ENCODE results near the gene ACKR1. TPM values are rescaled to one million over a fixed set of nuclear protein-coding genes. Genes with fewer than 3 reads are reported as not detected.
A peak's percentile ranks its signal among the peaks of the same experiment; 100 is the strongest.

Gene ACKR1
- total RNA-seq, 5 donors from 2014 or later (not counting 1 experiment from before 2014, with no cell fraction given) = 0.20 to 0.28 TPM; not detected in 3

DNA sequence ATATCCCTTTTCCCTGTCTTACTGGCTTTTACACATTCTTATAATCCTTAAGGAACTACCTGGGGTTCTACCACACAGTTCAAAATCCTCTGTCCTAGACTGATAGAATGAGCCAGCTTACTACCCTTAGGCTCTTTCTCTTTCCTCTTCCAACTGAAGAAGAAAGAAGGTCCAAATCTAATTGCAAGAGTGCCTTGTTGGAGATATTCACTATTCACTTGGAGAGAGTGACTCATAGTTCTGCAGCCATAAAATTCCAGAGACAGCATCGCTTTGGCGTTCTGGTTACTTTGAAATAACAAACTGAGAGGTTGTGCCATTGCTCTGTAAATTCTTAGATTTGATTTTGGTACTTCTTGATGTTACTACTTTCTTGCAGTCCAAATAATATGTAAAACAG lies 29.1 kb upstream of the ACKR1 start:
- peaks cover 0 to 5% (median 0%) of the 10 kb centered on the region in 3 donors for H3K9me3 Mint-ChIP-seq
- H3K4me3 Mint-ChIP-seq = no peak overlapping the region
- peaks cover 59 to 66% of the 10 kb centered on the region in 2 donors for H3K27me3 Mint-ChIP-seq
- Histone ChIP-seq H3K4me3 (ENCODE audit: control insufficient read depth in 1 of 2, extremely low read depth in 1 of 2, low read length in 1 of 2) (no peak overlapping the region), H3K36me3 (ENCODE audit: control insufficient read depth in 2 of 2, extremely low read depth in 1 of 2, insufficient read depth in 1 of 2, low read length in 1 of 2) (no peaks in the 10 kb centered on the region), H3K27me3 (replicated peaks in 1 of 2; ENCODE audit: control insufficient read depth in 2 of 2, extremely low read depth in 1 of 2, insufficient read depth in 2 of 2, low read length in 1 of 2) (peaks cover 11 to 30% of the 10 kb centered on the region in 2 experiments), H3K27ac (ENCODE audit: low read length) (no peak overlapping the region), H3K4me1 (ENCODE audit: control insufficient read depth in 1 of 2, extremely low read depth in 1 of 2, insufficient read depth in 2 of 2, low read length in 2 of 2) (no peaks in the 10 kb centered on the region), H3K9me3 (no peaks in the 10 kb centered on the region)
- ATAC-seq (replicated peaks in 1 of 4) (no peak), DNase-seq (no peak)
- WGBS (ENCODE audit: insufficient coverage) = no CpG with 5 or more reads among the region's 2 CpGs
- H3K4me1 Mint-ChIP-seq = peaks cover 3 to 6% (median 6%) of the 10 kb centered on the region in 3 donors
- H3K36me3 Mint-ChIP-seq = no peaks in the 10 kb centered on the region
- H3K27ac Mint-ChIP-seq = no peak overlapping the region
- ChIA-PET POLR2A (no interaction called here), CTCF (no interaction called here)

GRCh38 chr1:159177272-159177907 lies 27.3 kb upstream of the ACKR1 start:
- H3K27me3 Mint-ChIP-seq = peaks cover 62 to 68% of the 10 kb centered on the region in 2 donors
- WGBS (ENCODE audit: insufficient coverage) = 6% methylated on average over 2 of the region's 3 CpGs
- Histone ChIP-seq H3K4me1 (ENCODE audit: control insufficient read depth in 1 of 2, extremely low read depth in 1 of 2, insufficient read depth in 2 of 2, low read length in 2 of 2) (no peaks in the 10 kb centered on the region), H3K9me3 (no peaks in the 10 kb centered on the region), H3K36me3 (ENCODE audit: control insufficient read depth in 2 of 2, extremely low read depth in 1 of 2, insufficient read depth in 1 of 2, low read length in 1 of 2) (no peaks in the 10 kb centered on the region), H3K27ac (ENCODE audit: low read length) (no peak overlapping the region), H3K4me3 (ENCODE audit: control insufficient read depth in 1 of 2, extremely low read depth in 1 of 2, low read length in 1 of 2) (no peak overlapping the region), H3K27me3 (replicated peaks in 1 of 2; ENCODE audit: control insufficient read depth in 2 of 2, extremely low read depth in 1 of 2, insufficient read depth in 2 of 2, low read length in 1 of 2) (peaks cover 6 to 20% of the 10 kb centered on the region in 2 experiments)
- no peak overlapping the region for H3K4me3 Mint-ChIP-seq
- CTCF ChIA-PET = interaction anchor here in 1 of 2 donors (0.7 kb wide), 1 partner anchor 45 kb away, joined by 3 read pairs; no protein-coding TSS in a partner anchor
- POLR2A ChIA-PET = interaction anchor here in 1 of 2 donors (0.6 kb wide), 1 partner anchor 872 kb away, joined by 3 read pairs; no protein-coding TSS in a partner anchor
- H3K9me3 Mint-ChIP-seq = peaks cover 0 to 5% (median 0%) of the 10 kb centered on the region in 3 donors
- no peak overlapping the region for H3K27ac Mint-ChIP-seq
- ATAC-seq (replicated peaks in 1 of 4) (no peak), DNase-seq (peak in 10 of 35 experiments; percentile 3 to 45 (median 12))
- H3K36me3 Mint-ChIP-seq = no peaks in the 10 kb centered on the region
- H3K4me1 Mint-ChIP-seq = no peaks in the 10 kb centered on the region

GRCh38 chr1:159179906-159180305 lies 24.8 kb upstream of the ACKR1 start:
- Mint-ChIP-seq H3K27ac (no peak overlapping the region), H3K9me3 (peaks cover 0 to 5% (median 0%) of the 10 kb centered on the region in 3 donors), H3K4me1 (no peaks in the 10 kb centered on the region), H3K36me3 (no peaks in the 10 kb centered on the region), H3K27me3 (peaks cover 47 to 52% of the 10 kb centered on the region in 2 donors), H3K4me3 (no peak overlapping the region)
- Histone ChIP-seq H3K4me3 (ENCODE audit: control insufficient read depth in 1 of 2, extremely low read depth in 1 of 2, low read length in 1 of 2) (no peak overlapping the region), H3K27me3 (replicated peaks in 1 of 2; ENCODE audit: control insufficient read depth in 2 of 2, extremely low read depth in 1 of 2, insufficient read depth in 2 of 2, low read length in 1 of 2) (peaks cover 4 to 8% of the 10 kb centered on the region in 2 experiments), H3K36me3 (ENCODE audit: control insufficient read depth in 2 of 2, extremely low read depth in 1 of 2, insufficient read depth in 1 of 2, low read length in 1 of 2) (no peaks in the 10 kb centered on the region), H3K27ac (ENCODE audit: low read length) (no peak overlapping the region), H3K9me3 (no peaks in the 10 kb centered on the region), H3K4me1 (ENCODE audit: control insufficient read depth in 1 of 2, extremely low read depth in 1 of 2, insufficient read depth in 2 of 2, low read length in 2 of 2) (no peaks in the 10 kb centered on the region)
- POLR2A ChIA-PET = no interaction called here
- CTCF ChIA-PET = interaction anchor here in 1 of 2 donors (0.6 kb wide), 1 partner anchor 20 kb away, joined by 4 read pairs; no protein-coding TSS in a partner anchor
- DNase-seq (no peak), ATAC-seq (replicated peaks in 1 of 4) (no peak)

DNA sequence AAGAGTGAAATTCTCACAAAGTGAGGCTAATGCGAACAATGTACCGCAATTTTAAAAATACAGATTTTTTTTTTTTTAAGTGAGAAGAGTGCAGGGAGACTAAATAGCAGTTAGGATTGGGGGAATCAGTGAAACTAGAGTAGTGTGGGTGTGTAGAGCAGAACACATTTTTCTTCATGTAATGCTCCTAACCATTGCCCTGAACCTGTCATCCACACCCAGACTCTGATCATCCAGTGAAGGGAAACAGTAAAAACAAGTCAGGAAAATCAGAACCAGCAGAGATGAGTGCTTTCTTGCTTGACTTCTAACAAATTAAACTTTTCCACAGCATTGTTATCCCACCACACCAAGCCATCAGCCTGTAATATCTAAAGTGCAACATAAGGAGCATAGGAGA lies 24.2 kb upstream of the ACKR1 start:
- ATAC-seq (replicated peaks in 1 of 4) (no peak), DNase-seq (no peak)
- no peak overlapping the region for H3K4me3 Mint-ChIP-seq
- peaks cover 0 to 5% (median 0%) of the 10 kb centered on the region in 3 donors for H3K9me3 Mint-ChIP-seq
- no peak overlapping the region for H3K4me3 ChIP-seq (ENCODE audit: control insufficient read depth in 1 of 2, extremely low read depth in 1 of 2, low read length in 1 of 2)
- POLR2A ChIA-PET = no interaction called here
- H3K9me3 ChIP-seq = no peaks in the 10 kb centered on the region
- H3K27me3 Mint-ChIP-seq = peaks cover 44 to 48% of the 10 kb centered on the region in 2 donors
- H3K27ac ChIP-seq (ENCODE audit: low read length) = no peak overlapping the region
- CTCF ChIA-PET = no interaction called here
- no peaks in the 10 kb centered on the region for H3K4me1 ChIP-seq (ENCODE audit: control insufficient read depth in 1 of 2, extremely low read depth in 1 of 2, insufficient read depth in 2 of 2, low read length in 2 of 2)
- no peak overlapping the region for H3K27ac Mint-ChIP-seq
- WGBS (ENCODE audit: insufficient coverage) = no CpG with 5 or more reads among the region's 2 CpGs
- peaks cover 4 to 8% of the 10 kb centered on the region in 2 experiments for H3K27me3 ChIP-seq (replicated peaks in 1 of 2; ENCODE audit: control insufficient read depth in 2 of 2, extremely low read depth in 1 of 2, insufficient read depth in 2 of 2, low read length in 1 of 2)
- no peaks in the 10 kb centered on the region for H3K4me1 Mint-ChIP-seq
- no peaks in the 10 kb centered on the region for H3K36me3 ChIP-seq (ENCODE audit: control insufficient read depth in 2 of 2, extremely low read depth in 1 of 2, insufficient read depth in 1 of 2, low read length in 1 of 2)
- no peaks in the 10 kb centered on the region for H3K36me3 Mint-ChIP-seq

DNA sequence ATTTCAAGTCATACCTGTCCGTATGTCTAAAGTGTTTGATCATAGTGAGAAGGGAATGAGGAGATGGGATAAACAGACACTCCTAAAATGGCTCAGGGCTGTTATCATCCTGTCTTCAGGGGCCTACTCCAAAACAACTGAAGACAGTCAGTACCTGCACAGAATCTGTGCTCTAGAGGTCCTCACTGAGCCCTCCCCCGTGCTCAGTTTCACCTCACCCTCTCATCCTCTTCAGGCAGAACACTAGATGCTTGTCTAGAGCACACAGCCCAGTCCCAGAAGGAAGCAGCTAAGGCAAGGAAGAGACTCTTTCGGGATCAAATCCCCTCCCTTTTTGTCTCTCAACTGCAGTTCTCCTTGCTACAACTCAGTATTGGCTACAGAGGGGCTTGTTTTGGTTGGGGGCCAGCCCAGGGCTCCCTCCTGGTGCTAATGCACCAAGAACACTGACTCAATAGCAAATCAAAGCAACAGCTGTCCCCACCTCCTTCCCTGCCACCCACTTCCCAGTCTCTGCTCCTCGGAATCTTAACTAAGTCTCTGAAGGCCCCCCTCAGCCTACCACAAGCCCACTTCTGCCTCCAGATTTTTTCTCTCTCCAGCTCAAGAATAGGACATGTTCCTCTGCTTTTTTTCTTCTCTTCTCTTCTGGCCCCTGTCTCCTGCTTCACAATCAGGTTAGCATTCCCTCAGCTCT lies 23.2 kb upstream of the ACKR1 start:
- Histone ChIP-seq H3K27me3 (replicated peaks in 1 of 2; ENCODE audit: control insufficient read depth in 2 of 2, extremely low read depth in 1 of 2, insufficient read depth in 2 of 2, low read length in 1 of 2) (peaks cover 4 to 8% of the 10 kb centered on the region in 2 experiments), H3K36me3 (ENCODE audit: control insufficient read depth in 2 of 2, extremely low read depth in 1 of 2, insufficient read depth in 1 of 2, low read length in 1 of 2) (no peaks in the 10 kb centered on the region), H3K9me3 (no peaks in the 10 kb centered on the region), H3K4me3 (ENCODE audit: control insufficient read depth in 1 of 2, extremely low read depth in 1 of 2, low read length in 1 of 2) (no peak overlapping the region), H3K4me1 (ENCODE audit: control insufficient read depth in 1 of 2, extremely low read depth in 1 of 2, insufficient read depth in 2 of 2, low read length in 2 of 2) (no peaks in the 10 kb centered on the region), H3K27ac (ENCODE audit: low read length) (no peak overlapping the region)
- ChIA-PET CTCF (no interaction called here), POLR2A (no interaction called here)
- Mint-ChIP-seq H3K4me3 (no peak overlapping the region), H3K27me3 (peaks cover 52 to 55% of the 10 kb centered on the region in 2 donors), H3K4me1 (no peaks in the 10 kb centered on the region), H3K36me3 (no peaks in the 10 kb centered on the region), H3K9me3 (peaks cover 0 to 5% (median 0%) of the 10 kb centered on the region in 3 donors), H3K27ac (no peak overlapping the region)
- ATAC-seq (replicated peaks in 1 of 4) = no peak
- DNase-seq = no peak
- 18% methylated on average over 2 of the region's 4 CpGs for WGBS (ENCODE audit: insufficient coverage)

DNA sequence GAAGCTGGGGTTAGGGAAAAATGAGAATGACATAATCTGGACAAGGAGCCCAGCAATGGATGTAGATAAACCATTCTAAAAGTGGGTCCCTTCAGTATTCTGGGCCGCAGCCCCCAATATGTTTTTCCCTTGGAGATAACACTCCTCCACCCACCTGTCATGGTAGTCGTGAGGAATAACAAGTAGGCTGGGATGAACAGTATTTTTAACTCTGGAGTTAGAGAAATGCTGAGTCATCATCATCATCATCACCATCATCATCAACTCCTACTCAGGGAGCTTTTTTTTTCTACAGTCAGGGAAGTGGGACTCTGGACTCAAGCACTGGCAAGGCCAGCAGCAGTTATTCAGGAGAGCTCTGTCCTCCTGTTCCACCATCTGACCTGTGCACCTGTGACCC lies 20.5 kb upstream of the ACKR1 start:
- H3K4me3 Mint-ChIP-seq = no peak overlapping the region
- Histone ChIP-seq H3K27me3 (replicated peaks in 1 of 2; ENCODE audit: control insufficient read depth in 2 of 2, extremely low read depth in 1 of 2, insufficient read depth in 2 of 2, low read length in 1 of 2) (peaks cover 6 to 23% of the 10 kb centered on the region in 2 experiments), H3K27ac (ENCODE audit: low read length) (no peak overlapping the region), H3K9me3 (no peaks in the 10 kb centered on the region), H3K36me3 (ENCODE audit: control insufficient read depth in 2 of 2, extremely low read depth in 1 of 2, insufficient read depth in 1 of 2, low read length in 1 of 2) (no peaks in the 10 kb centered on the region), H3K4me3 (ENCODE audit: control insufficient read depth in 1 of 2, extremely low read depth in 1 of 2, low read length in 1 of 2) (no peak overlapping the region), H3K4me1 (ENCODE audit: control insufficient read depth in 1 of 2, extremely low read depth in 1 of 2, insufficient read depth in 2 of 2, low read length in 2 of 2) (peaks cover 0 to 6% of the 10 kb centered on the region in 2 experiments)
- H3K36me3 Mint-ChIP-seq = no peaks in the 10 kb centered on the region
- no peak for DNase-seq
- no peak overlapping the region for H3K27ac Mint-ChIP-seq
- no peaks in the 10 kb centered on the region for H3K9me3 Mint-ChIP-seq
- CTCF ChIA-PET = interaction anchor here in 1 of 2 donors (0.7 kb wide), 1 partner anchor 24 kb away, joined by 3 read pairs; no protein-coding TSS in a partner anchor
- POLR2A ChIA-PET = no interaction called here
- peaks cover 66 to 69% of the 10 kb centered on the region in 2 donors for H3K27me3 Mint-ChIP-seq
- no CpG with 5 or more reads among the region's 2 CpGs for WGBS (ENCODE audit: insufficient coverage)
- no peak for ATAC-seq (replicated peaks in 1 of 4)
- H3K4me1 Mint-ChIP-seq = peaks cover 11% of the 10 kb centered on the region in 3 donors

Measured in T-cell (primary cell).